Epithelial cell of esophagus (primary cell): ENCODE data around the gene EDN2.
A peak's percentile ranks its signal among the peaks of the same experiment; 100 is the strongest.

ENCODE experiments used
- DNase-seq: peaks from one replicate; pipeline ENCODE4 v3.0.0; 2010; ENCODE audit warnings: low read depth
- H3K4me3 ChIP-seq: 2 replicates; pipeline ENCODE4 v1.5.1; 2011; ENCODE audit warnings: mild to moderate bottlenecking, low read length, control low read depth
- TF ChIP-seq, protein P1 (sequence below): IDR thresholded peaks from 2 replicates; pipeline ENCODE4 v1.5.1; 2011; ENCODE audit warnings: low read depth, mild to moderate bottlenecking, low read length, control low read depth, inconsistent platforms; ENCODE audit not compliant: insufficient read depth; ENCODE audit errors: missing control alignments

EDN2 gene

DNA sequence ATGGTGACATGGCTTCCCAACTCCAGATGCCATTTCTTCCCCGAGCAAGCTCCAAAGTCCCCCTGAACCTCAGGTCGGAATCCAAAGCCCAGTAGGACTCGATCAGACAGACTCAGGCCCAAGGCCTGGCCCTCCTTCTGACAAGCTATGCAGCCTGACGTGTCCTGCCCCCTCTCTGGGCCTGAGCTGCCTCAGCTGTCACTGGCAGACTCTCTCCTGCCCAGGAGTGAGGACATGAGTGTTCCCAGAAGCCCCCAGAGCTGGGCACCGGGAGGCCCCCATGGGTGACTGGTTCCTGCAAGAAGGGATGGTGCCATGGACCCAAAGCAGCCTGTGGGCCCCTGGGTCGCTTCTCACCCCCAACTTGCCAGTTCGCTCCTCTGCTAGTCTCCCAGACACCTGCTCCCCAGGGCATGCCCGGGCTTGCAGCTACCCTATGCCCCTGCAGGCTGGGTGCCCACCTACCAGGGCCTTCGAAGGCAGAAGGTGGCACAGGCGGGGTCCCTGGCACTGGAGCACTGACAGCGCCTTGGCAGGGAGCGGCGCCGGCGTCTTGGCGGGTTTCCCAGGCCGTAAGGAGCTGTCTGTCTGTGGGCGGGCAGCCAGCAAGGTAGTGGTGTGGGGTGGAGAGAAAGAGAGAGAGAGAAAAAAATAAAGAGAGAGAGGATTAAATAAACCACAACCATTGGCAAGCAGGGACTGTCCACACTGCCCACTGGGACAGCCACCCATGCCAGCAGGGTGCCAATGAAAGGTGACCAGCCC is 2.3 kb downstream of the EDN2 start:
- DNase-seq = peak; percentile 81
- peak overlapping the region; percentile 7 for H3K4me3 ChIP-seq
- TF ChIP-seq, protein P1, sequence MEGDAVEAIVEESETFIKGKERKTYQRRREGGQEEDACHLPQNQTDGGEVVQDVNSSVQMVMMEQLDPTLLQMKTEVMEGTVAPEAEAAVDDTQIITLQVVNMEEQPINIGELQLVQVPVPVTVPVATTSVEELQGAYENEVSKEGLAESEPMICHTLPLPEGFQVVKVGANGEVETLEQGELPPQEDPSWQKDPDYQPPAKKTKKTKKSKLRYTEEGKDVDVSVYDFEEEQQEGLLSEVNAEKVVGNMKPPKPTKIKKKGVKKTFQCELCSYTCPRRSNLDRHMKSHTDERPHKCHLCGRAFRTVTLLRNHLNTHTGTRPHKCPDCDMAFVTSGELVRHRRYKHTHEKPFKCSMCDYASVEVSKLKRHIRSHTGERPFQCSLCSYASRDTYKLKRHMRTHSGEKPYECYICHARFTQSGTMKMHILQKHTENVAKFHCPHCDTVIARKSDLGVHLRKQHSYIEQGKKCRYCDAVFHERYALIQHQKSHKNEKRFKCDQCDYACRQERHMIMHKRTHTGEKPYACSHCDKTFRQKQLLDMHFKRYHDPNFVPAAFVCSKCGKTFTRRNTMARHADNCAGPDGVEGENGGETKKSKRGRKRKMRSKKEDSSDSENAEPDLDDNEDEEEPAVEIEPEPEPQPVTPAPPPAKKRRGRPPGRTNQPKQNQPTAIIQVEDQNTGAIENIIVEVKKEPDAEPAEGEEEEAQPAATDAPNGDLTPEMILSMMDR = no peak

DNA sequence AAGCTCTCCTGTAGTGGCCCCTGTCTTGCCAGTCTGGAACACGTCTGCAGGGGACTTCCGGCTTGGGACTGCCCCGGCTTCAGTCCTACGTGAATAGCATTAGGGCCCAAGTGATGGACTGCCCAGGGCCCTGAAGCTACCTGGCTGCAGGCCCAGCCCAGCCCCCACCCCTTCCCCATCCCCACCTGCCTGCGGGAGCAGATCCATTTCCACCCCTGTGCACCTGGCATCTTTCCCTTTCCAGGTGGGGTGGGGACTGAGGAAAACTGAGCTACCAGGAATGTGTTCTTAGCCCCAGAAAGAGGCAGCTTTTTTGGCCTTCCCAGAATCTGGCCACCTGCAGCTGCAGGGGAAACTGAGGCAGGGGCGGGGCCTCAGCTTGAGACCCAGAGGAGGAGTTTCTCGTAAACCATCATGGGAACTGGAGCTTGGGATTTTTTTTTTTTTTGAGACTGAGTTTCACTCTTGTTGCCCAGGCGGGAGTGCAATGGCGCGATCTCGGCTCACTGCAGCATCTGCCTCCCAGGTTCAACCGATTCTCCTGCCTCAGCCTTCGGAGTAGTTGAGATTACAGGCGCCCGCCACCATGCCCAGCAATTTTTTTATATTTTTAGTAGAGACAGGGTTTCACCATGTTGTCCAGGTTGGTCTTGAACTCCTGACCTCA is 3.2 kb downstream of the EDN2 start:
- TF ChIP-seq, protein P1 = no peak
- DNase-seq = no peak
- no peak overlapping the region for H3K4me3 ChIP-seq

DNA sequence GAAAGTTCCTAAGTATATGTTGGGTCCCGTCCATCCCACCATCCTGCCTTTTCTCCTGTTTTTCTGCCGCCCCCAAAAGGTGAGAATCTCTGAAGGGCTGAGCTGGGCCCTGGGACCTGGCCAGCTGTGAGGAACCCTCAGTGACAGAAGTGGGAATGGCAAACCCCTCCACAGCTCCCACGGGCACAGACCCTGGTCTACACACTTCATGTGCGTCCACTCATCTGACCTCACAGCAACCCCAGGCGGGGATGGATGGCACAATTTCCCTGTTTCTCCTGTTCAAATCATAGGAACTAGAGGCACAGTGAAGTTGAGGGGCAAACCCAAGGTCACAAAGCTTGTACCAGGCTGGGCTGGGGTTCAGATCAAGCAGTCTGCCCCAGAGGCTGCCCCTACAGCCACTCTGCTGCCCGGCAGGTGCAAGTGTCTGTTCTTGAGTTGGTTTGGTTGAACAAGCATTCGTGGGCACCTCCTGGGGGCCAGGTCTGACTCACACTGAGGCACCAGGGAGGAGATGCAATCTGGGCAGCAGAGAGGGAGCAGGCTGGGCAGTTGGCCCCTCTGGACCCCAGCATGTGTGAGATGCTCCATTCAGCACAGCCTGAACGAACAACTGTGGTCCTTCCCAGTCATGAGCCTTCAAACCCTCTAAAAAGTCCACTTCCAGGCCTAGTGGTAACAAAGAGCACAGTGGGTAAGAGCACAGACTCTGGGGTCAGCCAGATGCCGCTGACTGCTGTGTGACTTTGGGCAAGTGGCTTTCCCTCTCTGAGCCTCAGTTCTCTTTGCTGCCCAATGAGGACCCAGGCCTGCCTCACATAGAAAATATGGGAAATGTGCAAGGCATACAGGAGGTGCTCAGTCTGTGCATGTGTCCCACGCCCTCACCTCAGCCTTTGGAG is 4.0 kb downstream of the EDN2 start:
- H3K4me3 ChIP-seq = no peak overlapping the region
- TF ChIP-seq, protein P1 = no peak
- DNase-seq = no peak

DNA sequence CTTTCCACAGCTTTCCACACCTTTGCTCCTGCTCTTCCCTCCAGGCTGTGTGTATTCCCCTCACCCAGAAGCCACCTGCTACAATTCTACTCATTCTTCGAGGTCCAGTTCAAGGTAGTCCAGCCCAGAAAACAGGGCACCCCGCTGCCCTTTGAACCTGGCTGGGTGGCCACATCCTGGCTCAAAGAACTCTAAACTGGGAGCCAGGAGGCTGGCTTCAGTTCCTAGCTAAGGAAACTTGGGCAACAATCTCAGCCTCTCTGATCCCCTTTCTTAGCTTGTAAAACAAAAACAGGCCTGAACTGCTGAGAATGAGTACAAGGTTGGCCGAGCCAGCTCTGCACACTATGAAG is 4.7 kb downstream of the EDN2 start:
- DNase-seq = no peak
- no peak overlapping the region for H3K4me3 ChIP-seq
- TF ChIP-seq, protein P1 = no peak

DNA sequence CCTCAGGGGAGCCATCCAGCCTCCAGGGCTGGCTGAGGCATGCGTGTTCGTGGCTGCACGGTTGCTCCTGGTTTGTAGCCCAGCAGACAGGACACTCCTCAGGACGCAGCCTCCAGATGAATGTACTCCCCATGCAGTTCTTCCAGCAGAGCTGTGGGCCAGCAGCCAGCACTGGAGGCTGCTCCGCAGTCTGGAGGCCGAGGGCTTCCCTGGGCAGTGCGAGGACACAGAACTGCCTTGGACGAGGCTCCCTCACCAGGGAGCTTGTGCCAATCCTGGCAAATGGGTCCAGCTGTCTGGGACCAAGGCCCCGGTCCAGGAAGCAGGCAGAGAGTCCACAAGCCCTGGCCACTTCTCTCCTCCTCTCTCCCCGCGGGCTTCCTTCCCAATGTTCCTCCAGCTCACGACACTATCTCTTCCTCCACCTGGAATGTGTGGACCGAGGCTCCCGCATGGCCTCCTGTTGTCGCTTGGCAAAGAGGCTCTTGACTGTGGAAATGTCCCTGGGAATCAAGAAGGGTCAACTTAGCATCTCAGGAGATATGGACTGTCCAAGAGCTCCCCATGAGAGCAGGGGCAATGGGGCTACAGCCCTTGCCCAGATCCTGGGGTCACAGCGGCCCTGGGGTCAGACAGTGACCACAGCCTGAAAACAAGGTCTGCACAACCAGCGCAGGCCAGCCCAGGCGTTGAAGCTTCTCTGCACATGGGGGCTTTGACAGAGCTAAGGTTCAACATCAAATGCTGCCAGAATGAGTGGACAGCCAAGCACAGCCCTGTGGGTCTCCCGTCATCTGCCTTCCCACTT is 5.3 kb downstream of the EDN2 start:
- TF ChIP-seq, protein P1 = no peak
- no peak for DNase-seq
- no peak overlapping the region for H3K4me3 ChIP-seq

DNA sequence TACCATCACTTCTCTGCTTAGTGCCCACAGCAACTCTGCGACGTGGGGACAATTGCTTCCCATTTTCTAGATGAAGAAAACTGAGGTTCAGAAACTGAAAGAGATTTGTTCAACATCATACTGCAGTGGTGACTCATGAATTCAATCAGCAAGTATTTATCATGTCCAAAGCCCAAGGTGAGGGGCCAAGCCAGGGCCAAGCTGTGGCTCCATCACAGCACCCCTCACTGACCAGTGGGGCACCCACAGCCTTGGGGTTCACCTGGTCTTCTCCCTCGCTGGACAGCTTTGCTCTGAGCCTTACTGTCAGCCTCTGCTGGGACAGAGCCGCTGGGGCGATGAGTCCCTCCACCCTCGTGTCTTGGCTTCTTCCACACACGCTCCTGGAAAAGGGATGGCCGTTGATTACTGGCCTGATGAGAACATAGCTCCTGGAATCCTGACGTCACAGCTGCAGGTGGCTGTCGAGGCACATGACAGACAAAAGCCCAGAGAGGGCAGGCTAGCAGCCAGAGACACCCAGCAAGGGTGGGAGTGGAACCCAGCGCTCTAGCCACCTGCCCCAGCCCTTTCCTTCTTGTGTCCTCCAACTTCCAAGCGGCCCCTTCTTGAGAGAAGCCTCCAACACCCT is 6.2 kb downstream of the EDN2 start:
- TF ChIP-seq, protein P1 = no peak
- DNase-seq = no peak
- H3K4me3 ChIP-seq = no peak overlapping the region
